Measurements from ENCODE around the gene SPAG6.

The SPAG6 gene

GRCh38 chr10:22366771-22367170 is 21.5 kb downstream of the SPAG6 start:
- no peak for DNase-seq (ENCODE audit: low read depth)
- no peak for TF ChIP-seq CTCF (IDR thresholded peaks at IDR 0.05; ENCODE audit: low read depth, low read length, missing control alignments)
- no peak overlapping the region for H3K4me3 ChIP-seq (ENCODE audit: low read depth, low read length)

GRCh38 chr10:22367471-22367870 is 22.2 kb downstream of the SPAG6 start:
- no peak for TF ChIP-seq CTCF (IDR thresholded peaks at IDR 0.05; ENCODE audit: low read depth, low read length, missing control alignments)
- H3K4me3 ChIP-seq (ENCODE audit: low read depth, low read length) = no peak overlapping the region
- DNase-seq (ENCODE audit: low read depth) = no peak

- no peak for TF ChIP-seq CTCF (IDR thresholded peaks at IDR 0.05; ENCODE audit: low read depth, low read length, missing control alignments)
Observed at GRCh38 chr10:22368402-22368801, 23.1 kb downstream of the SPAG6 start.

GRCh38 chr10:22368981-22369380 is 23.7 kb downstream of the SPAG6 start:
- H3K4me3 ChIP-seq (ENCODE audit: low read depth, low read length) = no peak overlapping the region
- no peak for TF ChIP-seq CTCF (IDR thresholded peaks at IDR 0.05; ENCODE audit: low read depth, low read length, missing control alignments)
- DNase-seq (ENCODE audit: low read depth) = no peak

More at GRCh38 chr10:22368402-22368801, 23.1 kb downstream of the SPAG6 start:
- DNase-seq (ENCODE audit: low read depth) = no peak
- H3K4me3 ChIP-seq (ENCODE audit: low read depth, low read length) = no peak overlapping the region

GRCh38 chr10:22369434-22370072 is 24.3 kb downstream of the SPAG6 start:
- DNase-seq (ENCODE audit: low read depth) = peak; percentile 49
- TF ChIP-seq CTCF (IDR thresholded peaks at IDR 0.05; ENCODE audit: low read depth, low read length, missing control alignments) = no peak
- no peak overlapping the region for H3K4me3 ChIP-seq (ENCODE audit: low read depth, low read length)

GRCh38 chr10:22370320-22370719 is 25.0 kb downstream of the SPAG6 start:
- no peak for TF ChIP-seq CTCF (IDR thresholded peaks at IDR 0.05; ENCODE audit: low read depth, low read length, missing control alignments)
- DNase-seq (ENCODE audit: low read depth) = no peak
- H3K4me3 ChIP-seq (ENCODE audit: low read depth, low read length) = no peak overlapping the region

- no peak for DNase-seq (ENCODE audit: low read depth)
- H3K4me3 ChIP-seq (ENCODE audit: low read depth, low read length) = no peak overlapping the region
- TF ChIP-seq CTCF (IDR thresholded peaks at IDR 0.05; ENCODE audit: low read depth, low read length, missing control alignments) = no peak
Observed at GRCh38 chr10:22372298-22372697, 27.0 kb downstream of the SPAG6 start.
